Panc1 (cell line): ENCODE measurements around the gene SNX27.

Experiments used
- POLR2AphosphoS5 ChIP-seq: IDR thresholded peaks from 2 replicates; pipeline ENCODE4 v1.6.1; 2012; ENCODE audit warnings: mild to moderate bottlenecking, low read depth, low read length, moderate library complexity
- SIN3A ChIP-seq: IDR thresholded peaks from 2 replicates; pipeline ENCODE4 v1.6.1; 2012; ENCODE audit warnings: low read depth, mild to moderate bottlenecking, low read length, moderate library complexity, borderline replicate concordance; ENCODE audit not compliant: insufficient read depth
- TCF7L2 ChIP-seq: IDR thresholded peaks from 2 replicates; pipeline ENCODE4 v1.6.1; 2011; ENCODE audit warnings: mild to moderate bottlenecking, low read depth, low read length, inconsistent platforms
- TF ChIP-seq, protein P1 (sequence below): fragments of 450-650 bp; IDR thresholded peaks from 2 replicates; pipeline ENCODE4 v1.5.1; 2017; ENCODE audit warnings: mild to moderate bottlenecking
- TF ChIP-seq, protein P2 (sequence below), 2 experiments: IDR thresholded peaks; 2 replicates each; pipeline ENCODE4 v1.6.1; 2011 to 2012; ENCODE audit warnings: low read depth in 2 of 2, control low read depth in 1 of 2, low read length in 1 of 2, mild to moderate bottlenecking in 1 of 2, moderate library complexity in 1 of 2; ENCODE audit not compliant: insufficient read depth in 1 of 2

DNA sequence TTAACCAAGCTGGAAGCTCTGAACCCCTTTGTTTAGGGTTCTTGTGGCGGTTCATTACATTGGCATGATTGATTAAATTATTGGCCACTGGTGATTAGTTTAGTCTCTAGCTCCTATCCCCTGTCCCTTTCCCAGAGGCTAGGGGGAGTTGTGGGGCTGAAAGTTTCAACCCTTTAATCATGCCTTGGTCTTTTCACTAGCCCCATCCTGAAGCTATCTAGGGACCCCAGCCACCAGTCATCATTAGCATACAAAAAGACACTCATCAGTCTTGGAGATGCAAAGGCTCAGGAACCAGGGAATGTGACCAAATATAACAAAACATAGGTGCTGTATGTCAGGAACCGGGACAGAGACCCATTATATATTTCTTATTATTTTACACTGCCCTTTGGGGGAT, 34.7 kb upstream of the SNX27 start:
- TF ChIP-seq, protein P1, sequence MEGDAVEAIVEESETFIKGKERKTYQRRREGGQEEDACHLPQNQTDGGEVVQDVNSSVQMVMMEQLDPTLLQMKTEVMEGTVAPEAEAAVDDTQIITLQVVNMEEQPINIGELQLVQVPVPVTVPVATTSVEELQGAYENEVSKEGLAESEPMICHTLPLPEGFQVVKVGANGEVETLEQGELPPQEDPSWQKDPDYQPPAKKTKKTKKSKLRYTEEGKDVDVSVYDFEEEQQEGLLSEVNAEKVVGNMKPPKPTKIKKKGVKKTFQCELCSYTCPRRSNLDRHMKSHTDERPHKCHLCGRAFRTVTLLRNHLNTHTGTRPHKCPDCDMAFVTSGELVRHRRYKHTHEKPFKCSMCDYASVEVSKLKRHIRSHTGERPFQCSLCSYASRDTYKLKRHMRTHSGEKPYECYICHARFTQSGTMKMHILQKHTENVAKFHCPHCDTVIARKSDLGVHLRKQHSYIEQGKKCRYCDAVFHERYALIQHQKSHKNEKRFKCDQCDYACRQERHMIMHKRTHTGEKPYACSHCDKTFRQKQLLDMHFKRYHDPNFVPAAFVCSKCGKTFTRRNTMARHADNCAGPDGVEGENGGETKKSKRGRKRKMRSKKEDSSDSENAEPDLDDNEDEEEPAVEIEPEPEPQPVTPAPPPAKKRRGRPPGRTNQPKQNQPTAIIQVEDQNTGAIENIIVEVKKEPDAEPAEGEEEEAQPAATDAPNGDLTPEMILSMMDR, result no peak
- TF ChIP-seq, protein P2, sequence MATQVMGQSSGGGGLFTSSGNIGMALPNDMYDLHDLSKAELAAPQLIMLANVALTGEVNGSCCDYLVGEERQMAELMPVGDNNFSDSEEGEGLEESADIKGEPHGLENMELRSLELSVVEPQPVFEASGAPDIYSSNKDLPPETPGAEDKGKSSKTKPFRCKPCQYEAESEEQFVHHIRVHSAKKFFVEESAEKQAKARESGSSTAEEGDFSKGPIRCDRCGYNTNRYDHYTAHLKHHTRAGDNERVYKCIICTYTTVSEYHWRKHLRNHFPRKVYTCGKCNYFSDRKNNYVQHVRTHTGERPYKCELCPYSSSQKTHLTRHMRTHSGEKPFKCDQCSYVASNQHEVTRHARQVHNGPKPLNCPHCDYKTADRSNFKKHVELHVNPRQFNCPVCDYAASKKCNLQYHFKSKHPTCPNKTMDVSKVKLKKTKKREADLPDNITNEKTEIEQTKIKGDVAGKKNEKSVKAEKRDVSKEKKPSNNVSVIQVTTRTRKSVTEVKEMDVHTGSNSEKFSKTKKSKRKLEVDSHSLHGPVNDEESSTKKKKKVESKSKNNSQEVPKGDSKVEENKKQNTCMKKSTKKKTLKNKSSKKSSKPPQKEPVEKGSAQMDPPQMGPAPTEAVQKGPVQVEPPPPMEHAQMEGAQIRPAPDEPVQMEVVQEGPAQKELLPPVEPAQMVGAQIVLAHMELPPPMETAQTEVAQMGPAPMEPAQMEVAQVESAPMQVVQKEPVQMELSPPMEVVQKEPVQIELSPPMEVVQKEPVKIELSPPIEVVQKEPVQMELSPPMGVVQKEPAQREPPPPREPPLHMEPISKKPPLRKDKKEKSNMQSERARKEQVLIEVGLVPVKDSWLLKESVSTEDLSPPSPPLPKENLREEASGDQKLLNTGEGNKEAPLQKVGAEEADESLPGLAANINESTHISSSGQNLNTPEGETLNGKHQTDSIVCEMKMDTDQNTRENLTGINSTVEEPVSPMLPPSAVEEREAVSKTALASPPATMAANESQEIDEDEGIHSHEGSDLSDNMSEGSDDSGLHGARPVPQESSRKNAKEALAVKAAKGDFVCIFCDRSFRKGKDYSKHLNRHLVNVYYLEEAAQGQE (IDR thresholded peaks at IDR 0.05; ENCODE audit: insufficient read depth in 1 of 2, low read depth in 2 of 2, low read length in 1 of 2), result no peak
- no peak for TF ChIP-seq POLR2AphosphoS5
- no peak for TF ChIP-seq TCF7L2
- TF ChIP-seq SIN3A, result no peak
